GM21723 (cell line): ENCODE measurements around the gene SCTR.

Source experiments
- ATAC-seq: cut with Tn5 transposase; IDR thresholded peaks from one replicate; pipeline ENCODE4 v1.9.1; 2021; ENCODE audit warnings: mild to moderate bottlenecking, moderate library complexity; ENCODE audit not compliant: unreplicated experiment

Gene SCTR

DNA sequence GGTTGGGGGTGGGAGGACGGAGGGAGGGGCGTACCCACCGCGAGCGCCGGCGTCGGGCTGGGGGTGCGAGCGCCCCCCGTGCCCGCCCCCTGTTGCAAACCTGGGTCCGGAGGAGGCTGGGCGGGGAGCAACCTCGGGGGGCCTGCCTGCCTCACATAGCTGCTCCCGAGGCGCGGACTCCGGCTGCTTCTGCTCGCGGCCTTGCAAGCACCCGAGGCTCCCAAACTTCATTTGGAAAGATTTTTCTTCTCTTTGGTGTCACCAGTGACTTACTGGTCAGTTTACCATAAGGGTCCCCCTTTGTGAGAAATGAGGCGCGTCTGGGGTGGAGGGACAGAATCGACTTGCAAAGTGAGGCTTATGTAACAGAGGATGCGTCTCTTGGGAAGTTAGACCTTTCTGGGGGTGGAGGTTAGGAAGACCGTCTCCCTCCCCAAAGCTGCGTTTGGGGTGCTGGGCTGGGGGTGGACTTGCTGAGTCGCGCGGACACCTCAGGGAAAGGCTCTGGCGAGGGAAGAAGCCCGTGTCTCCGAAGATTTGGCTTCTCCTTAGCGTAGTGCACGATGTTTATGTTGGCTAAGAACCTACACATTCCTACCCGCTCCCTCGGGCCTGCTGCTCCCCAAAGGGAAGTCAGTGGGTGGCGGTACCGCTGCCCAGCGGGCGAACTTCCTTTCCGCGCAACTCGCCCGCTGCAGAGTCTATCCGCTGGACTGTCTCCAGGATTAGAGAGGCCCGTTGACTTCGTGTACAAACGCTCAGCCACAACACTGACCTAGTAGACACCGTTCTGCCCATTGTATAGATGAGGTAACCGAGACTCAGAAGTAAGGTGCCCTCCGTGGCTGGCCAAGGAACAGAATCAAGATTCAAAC is 92.1 kb downstream of the SCTR start:
- ATAC-seq, result peak; percentile 1

DNA sequence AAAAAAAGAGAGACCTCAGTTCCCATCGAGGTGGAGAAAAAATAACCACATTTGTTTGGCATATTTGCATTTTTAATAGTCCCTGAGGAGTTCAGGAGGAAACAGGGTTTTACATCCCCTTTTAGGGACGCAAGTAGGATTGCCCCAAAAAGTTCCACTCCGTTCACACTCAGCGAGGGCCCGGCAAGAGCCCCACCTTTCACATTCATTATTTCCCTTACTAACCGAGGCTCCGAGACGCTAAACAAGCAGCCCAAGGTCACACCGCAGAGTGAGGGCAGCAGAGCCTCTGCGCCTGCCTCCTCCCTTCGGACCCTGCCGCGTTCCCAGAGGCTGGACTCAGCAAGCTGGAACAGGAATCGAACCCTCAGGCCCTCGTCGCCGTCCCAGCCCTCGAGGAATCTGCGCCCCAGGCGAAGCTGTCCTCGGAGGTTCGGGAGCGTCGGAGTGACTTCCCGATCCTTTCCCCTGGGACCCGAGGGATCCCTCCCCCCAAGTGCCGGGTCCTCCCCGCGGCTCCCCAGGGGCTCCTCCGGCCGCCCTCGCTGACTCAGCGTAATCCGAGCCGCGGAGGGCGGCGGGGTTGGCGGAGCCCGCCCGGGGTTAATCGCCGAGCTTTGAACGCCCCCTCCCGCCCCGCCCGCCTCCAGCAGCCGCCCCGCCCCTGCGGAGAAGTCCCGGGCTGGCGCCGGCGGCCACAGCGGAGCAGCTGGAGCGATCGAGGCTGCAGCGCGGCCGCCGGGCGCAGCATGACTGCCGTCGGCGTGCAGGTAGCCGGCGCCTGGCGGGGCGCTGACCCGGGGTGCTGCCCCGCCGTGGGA is 92.9 kb downstream of the SCTR start, which contains the start of gene TMEM37:
Gene TMEM37, plus strand, starts transcription at position 700 of the 821 bp plus-strand sequence. Its CDS starts 50 bp downstream, at position 750.
- peak; percentile 73 for ATAC-seq

DNA sequence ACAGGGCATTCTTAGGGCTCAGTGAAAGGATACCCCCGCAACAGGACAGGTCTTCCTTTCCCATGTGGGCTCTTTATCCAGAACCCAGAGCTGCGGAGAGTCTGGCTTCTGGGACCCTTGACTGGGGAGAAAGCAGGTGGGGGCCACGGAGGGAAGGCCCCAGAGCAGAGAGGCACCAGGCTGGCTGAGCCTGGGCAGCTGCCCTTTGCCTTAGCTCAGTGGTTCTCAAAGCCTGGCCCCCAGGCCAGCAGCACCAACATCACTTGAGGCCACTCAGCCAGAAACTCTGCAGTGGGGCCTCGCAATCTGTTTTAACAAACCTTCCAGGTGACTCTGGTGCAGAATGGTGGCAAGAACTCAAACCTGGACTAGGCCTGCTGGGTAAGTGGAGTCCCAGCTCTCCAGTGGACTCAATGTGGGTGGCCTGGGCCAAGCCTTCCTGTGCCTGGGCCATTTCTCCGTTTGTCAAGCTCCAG is 94.2 kb downstream of the SCTR start:
- no peak for ATAC-seq

DNA sequence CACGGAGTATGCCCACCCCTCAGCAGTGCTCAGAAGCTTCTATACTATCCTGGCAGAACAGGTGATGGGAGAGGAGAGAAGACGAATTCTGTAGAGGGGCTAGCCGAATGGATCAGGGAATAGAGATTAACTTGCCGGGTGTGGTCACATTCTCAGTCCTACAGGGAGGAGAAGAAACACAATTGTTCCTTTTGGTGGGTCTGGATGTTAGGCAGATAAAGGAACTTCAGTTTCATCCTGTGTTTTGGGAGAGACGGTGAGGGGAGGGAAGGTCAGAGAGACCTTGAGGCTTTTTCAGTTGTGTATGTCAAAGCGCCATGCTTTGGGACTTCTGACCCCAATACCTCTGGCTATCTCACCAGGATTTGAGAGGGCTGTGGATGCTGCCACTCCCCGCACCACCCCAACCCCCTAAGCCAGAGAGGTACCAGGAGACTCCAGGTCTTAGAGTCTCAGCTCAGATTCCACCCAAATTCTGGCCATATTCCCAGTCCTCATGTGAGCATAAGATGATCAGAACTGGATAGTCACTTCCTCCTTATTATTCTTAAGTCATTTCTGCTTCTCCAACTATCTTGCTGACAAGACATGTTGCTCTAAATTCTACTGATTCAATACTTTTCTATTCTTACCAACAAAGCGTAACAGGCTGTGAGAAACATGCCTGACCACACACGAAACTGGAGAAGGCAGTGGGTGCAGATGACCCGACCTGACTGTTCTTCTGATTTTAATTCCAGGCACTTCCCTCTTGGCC is 94.9 kb downstream of the SCTR start:
- ATAC-seq, result no peak

DNA sequence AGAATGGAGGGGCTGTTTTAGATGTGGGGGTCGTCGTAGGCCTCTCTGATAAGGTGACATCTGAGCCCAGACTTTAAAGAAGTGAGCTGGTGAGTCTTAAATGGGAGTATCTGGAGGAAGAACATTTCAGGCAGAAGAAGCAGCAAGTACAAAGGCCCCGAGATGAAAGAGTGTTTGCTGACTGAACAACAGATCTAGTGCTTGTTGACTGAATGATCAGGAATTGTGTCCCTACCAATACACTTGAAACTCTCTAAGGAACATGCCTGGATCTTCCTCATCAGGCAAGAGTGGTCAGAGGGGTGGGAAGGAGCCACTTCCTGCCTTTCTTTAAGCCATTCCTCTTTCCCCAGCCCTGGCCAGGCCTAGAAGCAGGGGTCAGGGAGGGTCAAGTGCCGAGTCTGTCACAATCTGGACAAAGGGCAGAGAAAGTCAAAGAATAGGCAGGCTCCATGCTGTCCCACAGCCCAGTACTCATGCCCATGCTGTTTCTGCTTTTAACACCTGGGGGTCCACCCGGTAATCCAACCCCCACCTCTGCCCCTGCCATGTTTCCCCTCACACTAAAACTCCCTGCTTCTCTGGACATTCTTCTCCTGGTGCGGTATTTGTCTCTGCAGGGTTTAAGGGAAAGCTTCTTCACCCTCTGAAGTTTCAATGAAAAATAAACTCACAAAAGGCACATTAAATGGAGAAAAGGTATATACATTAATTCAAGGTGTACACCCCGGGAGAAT is 95.6 kb downstream of the SCTR start:
- ATAC-seq, result no peak

DNA sequence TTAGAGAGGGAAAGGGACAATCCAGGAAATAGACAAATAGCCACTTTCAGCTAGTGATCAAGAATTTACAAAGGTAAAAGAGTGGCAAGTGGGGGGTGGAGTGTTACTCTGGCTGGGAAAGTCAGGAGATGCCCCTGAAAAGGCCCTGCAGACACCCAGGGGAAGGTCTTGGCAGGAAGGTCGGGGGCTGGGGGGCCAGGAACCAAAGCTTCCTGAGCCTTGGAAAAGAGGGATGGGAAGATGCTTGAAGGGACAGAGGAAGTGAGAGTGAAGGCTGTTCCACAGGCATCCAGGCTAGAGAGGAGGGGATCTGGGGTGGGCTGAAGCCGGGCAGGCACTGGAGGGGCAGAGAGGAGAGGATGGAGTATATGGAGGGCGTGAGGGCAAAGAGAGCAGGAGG is 96.5 kb downstream of the SCTR start:
- no peak for ATAC-seq

DNA sequence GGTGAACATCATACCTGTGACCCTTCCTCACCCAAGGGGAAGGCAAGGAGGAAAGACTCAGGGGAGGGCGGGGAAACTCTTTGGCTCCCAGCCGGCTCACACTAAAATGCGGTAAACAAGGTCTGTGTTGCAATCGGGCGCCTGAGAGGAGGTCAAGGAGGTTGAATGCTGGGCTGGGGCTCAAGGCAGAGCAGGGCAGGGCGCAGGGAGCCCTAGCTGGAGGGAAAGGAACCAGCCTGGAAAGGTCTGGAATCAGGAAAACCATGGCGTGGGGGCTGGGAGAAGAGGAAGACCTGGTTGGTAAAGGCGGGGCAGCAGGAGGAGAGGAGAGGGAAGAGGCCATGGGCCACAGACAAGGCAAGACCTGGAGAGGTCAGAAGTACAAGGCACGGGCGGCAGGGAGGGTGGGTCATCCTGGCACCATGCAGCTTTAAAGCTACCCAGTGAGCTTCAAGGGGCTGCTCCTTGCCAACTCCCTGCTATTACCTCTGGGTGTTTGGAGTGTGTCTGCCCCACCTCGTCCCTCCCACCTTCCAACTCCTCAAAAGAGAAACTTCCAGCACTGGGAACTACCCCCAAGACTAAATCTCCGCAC is 97.4 kb downstream of the SCTR start:
- ATAC-seq, result no peak

DNA sequence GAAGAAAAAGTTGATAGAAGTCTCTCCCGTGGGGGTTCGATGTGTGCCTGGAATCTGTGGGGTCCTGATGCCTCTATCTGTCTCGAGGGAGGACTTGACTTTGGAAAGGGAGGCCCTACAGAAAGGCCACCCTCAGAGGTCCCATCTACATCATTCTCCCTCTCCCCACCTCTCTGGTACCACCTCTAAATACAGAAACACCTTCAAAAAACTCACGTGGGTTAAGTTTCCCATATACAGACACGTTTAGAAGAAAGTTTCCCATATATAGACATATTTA is 97.9 kb downstream of the SCTR start:
- no peak for ATAC-seq

DNA sequence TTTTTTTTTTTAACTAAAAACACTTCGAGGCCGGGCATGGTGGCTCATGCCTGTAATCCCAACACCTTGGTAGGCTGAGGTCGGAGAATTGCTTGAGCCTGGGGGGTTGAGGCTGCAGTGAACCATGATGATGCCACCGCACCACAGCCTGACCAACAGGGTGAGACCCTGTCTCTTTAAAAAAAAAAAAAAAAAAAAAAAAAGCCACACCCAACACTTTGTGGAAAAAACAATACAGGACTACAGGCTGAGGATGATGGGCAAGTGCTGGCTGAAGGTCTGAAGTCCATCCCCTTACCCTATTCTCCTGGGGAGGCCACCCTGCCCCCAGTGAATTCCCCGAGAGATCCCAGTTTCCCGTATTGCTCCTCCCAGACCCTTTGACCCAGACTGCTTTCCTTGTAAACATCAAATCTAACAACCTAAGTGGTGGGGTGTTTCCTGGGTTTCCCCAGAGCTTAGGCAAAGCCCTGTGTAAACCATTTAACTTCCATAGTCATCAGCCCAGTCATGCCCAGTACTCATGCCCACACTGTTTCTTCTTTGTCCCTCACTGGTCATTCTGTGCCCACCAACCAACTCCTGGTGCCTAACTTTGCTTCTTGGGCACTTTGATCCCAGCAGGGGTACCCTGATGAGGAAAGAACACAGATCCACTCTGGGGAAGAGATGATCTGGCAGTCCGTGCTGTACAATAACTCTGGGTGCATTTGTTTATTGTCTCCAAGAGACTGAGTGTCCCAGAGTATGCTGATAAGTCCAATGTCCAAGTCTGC is 98.5 kb downstream of the SCTR start:
- no peak for ATAC-seq

DNA sequence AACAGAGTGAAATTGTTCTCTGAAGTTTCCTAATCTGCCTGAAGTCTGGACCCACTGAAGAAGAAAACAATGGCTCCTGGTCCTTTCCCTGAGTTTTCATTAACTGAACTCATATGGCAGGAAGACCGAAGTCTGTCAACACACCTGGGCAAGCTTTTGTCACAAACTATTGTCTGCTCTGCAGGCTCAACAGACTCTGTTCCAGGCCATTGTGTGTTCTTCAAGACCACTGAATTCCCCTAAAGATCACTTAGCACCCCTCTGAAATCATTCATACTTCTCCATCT is 99.2 kb downstream of the SCTR start:
- no peak for ATAC-seq

DNA sequence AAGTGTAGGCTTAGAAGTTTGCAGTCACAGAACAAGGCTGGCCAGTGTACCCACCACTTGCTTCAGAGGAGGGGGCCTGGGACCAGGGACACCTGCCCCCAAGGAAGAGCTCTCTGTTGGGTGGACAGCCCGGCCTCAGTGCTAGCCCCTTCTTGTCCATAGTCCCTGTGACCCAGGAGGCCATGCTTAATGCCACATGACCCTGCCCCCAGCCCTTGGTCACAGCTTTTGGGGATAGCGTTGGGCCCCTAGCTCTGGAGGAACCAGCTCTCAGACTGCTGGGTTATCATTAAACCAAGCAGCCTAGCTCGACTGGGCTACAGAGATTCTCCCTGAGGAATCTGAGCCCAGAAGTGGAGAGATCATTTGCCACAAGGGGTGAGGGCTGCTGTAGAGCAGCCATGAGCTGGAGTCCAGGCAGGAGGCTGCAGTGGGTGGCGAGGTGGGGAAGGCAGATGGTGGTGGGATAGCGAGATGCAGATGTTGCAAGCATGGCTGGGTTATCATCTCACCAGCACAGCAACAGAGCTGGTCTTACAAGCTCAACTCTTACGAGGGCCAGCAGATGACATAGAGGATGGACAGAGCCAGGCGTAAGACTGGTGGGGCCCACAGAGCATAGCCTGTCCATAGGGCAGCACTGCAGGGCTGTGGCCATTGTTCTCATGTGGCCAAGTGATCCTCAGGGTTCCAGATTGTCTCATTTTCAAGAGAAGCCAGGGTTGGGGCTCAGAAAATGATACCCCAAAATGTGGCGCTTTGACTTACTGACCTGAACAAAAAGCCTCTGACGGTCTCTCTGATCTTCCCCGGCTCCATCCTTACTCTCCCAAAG is 99.8 kb downstream of the SCTR start:
- ATAC-seq, result no peak

DNA sequence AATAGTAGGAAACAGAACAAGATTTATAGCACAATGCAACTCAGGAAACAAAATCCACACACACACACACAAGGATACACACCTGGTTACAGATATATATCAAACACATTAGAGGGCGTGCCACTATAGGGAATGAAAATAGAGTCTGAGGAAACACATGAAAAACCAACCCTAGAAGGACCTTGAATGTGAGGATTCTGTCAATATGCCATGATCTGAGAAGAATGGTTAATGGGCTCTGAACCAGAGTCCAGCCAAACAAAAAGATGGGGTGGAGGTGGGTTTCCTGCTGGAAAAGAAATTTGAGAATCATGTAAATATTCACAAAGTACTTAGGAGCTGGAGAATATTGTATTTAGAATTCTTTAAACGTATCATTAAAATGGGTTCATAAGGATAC is 100.5 kb downstream of the SCTR start:
- no peak for ATAC-seq

DNA sequence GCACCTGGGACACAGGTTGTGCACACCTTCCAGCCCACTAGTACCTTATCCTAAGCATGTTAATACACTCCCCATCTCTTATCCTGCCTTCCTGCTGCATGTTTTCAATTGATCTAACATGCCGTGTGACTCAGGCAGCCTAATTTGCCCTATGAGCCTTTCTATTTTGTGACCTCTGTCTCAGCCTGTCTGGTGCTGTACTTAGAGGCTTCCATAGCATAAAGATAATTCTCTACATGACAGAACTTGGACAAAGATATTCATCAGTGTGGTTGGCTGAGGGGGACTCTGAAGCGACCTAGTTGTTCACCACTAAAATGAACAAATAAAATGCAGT is 101.2 kb downstream of the SCTR start:
- ATAC-seq, result no peak

DNA sequence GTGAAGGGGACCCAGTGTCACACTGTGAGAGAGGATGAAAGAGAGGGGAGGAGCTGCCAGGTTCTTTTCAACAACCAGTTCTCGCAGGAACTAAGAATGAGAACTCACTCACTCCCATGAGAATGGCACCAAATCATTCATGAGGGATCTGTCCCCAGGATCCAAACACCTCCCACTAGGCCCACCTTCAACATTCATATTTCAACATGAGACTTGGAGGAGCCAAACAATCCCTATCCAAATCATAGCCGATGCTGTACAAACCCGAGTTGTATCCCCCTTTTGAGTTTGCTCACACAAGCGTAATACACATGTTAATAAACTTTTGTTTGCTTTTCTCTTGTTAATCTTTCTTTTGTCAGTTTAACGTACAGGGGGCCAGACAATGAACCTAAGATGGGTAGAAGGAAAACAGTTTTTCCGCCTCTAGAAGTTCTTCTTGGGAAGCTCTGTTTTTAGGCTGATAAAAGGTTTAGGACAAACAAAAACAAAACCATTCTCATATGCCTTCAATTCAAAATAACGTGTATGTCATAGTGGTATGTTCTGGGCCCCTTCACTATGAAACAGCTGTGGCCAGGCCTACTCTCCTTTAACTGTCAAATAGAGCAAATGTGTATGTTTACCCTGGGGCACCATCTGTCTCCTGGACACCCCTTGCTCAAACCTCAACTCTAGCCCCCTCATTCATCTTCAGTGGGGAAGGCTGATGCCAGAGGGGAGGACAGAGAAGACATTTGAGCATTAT is 101.7 kb downstream of the SCTR start:
- no peak for ATAC-seq

DNA sequence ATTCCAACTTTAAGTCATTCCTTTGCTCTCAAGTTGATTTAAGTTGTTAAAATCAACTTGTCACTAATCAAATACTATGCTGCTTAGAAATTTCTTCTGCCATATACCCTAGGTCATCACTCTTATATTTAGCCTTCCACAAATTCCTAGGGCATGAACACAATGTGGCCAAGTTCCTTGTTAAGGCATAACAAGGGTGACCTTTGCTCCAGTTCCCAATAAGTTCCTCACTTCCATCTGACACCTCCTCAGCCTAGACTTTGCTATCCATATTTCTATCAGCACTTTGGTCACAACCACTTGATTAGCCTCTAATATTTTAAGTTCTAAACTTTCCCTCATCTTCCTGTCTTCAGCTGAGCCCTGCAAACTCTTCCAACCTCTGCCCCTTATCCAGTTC is 102.5 kb downstream of the SCTR start:
- no peak for ATAC-seq

DNA sequence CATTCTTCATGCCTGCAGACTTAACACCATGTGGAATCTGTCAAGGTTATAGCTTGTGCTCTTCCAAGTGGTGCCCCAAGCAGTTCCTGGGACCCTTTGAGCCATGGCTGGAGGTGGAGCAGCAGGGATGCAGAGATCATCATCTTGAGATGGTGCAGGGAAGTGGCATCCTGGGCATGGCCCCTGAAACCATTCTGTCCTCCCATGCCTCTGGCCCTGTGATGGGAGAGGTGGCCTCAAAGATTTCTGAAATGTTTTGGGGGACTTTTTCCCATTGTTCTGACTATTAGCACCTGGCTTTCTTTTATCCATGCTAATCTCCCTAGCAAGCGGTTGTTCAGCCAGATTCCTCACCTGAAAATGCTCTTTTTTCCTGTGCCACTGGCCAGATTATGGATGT is 103.0 kb downstream of the SCTR start:
- no peak for ATAC-seq

DNA sequence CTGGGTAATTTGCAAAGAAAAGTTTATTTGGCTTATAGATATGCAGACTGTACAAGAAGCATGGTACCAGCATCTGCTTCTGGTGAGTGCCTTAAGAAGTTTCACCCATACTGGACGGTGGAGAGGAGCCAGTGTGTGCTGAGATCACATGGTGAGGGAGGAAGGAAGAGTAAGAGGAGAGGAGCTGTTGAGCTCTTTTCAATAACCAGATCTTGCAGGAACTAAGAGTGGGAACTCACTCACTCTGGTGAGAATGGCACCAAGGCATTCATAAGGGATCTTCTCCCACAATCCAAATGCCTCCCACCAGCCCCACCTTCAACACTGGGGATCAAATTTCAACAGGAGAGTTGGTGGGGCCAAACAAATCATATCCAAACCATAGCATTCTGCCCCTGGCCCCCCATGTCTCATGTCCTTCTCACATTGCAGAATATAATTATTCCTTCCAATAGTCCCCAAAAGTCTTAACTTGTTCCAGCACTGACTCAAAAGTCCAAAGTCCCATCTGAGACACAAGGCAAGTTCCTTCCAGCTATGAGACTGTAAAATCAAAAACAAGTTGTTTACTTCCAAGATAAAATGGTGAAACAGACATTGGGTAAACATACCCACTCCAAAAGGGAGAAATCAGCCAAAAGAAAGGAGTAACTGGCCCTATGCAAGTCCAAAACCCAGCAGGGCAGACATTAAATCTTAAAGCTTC is 104.3 kb downstream of the SCTR start:
- ATAC-seq, result no peak

DNA sequence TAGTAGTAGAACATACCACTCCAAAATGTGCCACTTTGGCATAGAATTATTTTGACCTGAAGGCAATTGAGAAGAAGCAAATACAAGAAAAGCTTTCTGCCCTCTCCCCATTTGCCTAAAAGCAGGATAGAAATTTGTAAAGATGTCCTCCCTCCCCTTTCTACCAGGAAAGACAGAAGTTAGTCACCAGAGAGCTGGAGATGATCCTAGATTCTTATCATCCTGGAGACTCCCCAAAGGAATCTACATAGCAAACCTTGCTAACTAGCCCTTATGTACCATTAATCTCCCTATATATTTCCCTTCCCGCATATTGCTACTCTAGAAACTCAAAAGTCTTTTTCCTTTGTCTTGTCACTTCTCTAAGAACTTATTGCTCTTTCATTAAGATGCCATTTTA is 105.2 kb downstream of the SCTR start:
- ATAC-seq, result no peak
